Fibroblast of villous mesenchyme (primary cell): ENCODE measurements around the gene COA1. TPM values are rescaled to one million over a fixed set of nuclear protein-coding genes. Genes with fewer than 3 reads are reported as not detected.
"Not testable (repeated sequence)": the region's sequence is repeated elsewhere in the genome, so short reads cannot be mapped to it uniquely, and the experiment has no call there.

Experiments
- DNase-seq: peaks from one replicate; pipeline ENCODE4 v3.0.0-alpha.2; 2010; ENCODE audit warnings: low read depth
- H3K4me3 ChIP-seq: 2 replicates; pipeline ENCODE4 v1.5.1; 2011; ENCODE audit warnings: low read depth, mild to moderate bottlenecking, low read length
- total RNA-seq: library from RNA; depleted of rRNA; stranded (reverse); fragments of >200 nt; gene quantifications from 2 replicates; pipeline ENCODE4 v1.2.3, GENCODE V29; 2012
- TF ChIP-seq, protein P1 (sequence below): IDR thresholded peaks from 2 replicates; pipeline ENCODE4 v1.5.1; 2012; ENCODE audit warnings: low read depth, mild to moderate bottlenecking, low read length; ENCODE audit not compliant: insufficient read depth

Gene COA1
- total RNA-seq, 1 donor, result 41.5 TPM

DNA sequence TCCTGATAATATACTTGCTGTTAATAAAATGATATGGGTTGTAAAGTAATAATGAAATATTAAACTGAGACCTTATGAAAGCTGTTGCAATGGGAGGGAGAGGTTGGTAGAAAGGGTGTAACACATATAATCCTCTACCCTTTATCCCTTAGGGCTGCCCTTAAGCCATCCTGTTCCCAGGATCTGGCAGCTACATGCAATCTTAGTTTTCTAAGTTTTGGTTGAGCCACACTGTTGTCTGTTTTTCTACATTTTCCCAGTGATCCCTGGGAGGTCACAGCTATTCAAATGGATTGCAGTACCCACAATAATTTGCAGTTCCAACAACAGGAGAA, 6.3 kb downstream of the COA1 start:
- no peak overlapping the region for H3K4me3 ChIP-seq
- no peak for DNase-seq
- TF ChIP-seq, protein P1, sequence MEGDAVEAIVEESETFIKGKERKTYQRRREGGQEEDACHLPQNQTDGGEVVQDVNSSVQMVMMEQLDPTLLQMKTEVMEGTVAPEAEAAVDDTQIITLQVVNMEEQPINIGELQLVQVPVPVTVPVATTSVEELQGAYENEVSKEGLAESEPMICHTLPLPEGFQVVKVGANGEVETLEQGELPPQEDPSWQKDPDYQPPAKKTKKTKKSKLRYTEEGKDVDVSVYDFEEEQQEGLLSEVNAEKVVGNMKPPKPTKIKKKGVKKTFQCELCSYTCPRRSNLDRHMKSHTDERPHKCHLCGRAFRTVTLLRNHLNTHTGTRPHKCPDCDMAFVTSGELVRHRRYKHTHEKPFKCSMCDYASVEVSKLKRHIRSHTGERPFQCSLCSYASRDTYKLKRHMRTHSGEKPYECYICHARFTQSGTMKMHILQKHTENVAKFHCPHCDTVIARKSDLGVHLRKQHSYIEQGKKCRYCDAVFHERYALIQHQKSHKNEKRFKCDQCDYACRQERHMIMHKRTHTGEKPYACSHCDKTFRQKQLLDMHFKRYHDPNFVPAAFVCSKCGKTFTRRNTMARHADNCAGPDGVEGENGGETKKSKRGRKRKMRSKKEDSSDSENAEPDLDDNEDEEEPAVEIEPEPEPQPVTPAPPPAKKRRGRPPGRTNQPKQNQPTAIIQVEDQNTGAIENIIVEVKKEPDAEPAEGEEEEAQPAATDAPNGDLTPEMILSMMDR, result no peak

DNA sequence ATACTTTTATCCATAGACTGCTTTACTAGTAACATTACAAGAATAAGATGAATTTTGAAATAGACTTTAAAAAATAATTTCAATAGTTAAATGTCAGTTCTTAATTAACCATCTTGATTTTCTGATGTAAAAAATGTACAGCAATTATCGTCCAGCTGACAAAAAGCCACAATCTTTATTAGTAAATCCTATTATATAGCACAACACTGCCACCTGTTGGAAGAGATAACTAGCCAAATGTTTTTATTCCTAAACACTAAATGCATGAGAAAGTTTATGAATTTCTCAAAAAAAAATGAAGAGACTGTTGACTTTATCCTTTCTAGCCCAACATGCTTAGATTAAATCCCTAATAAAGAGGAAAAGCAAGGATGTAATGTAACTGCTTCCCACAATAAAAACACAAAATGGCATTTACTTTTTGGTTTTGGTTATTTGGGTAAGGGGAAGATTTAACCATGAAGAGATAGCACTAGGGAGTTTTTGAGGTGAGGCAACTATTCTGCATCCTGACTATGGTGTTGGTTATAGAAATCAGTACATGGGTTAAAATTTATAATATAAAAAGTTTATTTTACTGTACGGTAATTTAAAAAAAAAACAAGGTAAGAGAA, 8.0 kb downstream of the COA1 start:
- DNase-seq, result peak; percentile 75
- TF ChIP-seq, protein P1, result peak; percentile 58
- H3K4me3 ChIP-seq, result no peak overlapping the region

DNA sequence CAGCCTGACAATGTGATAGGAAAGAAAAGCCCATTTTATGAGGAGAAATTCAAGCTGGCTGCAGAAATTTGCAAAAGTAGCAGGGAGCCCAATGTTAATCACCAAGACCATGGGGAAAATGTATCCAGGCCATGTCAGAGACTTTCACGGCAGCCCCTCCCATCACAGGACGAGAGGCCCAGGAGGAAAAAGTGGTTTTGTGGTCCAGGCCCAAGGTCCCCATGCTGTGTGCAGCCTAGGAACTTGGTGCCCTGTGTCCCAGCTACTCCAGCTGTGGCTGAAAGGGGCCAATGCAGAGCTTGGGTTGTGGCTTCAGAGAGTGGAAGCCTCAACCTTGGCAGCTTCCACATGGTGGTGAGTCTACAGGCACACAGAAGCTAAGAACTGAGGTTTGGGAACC, 12.7 kb downstream of the COA1 start:
- DNase-seq, result no peak
- TF ChIP-seq, protein P1, result no peak
- no peak overlapping the region for H3K4me3 ChIP-seq

DNA sequence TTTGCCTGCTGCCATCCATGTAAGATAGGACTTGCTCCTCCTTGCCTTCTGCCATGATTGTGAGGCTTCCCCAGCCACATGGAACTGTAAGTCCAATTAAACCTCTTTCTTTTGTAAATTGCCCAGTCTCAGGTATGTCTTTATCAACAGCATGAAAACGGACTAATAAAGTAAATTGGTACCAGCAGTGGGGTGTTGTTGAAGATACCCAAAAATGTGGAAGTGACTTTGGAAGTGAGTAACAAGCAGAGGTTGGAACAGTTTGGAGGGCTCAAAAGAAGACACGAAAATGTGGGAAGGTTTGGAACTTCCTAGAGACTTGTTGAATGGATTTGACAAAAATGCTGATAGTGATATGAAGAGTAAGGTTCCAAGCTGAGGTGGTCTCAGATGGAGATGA, 13.4 kb downstream of the COA1 start:
- not testable (repeated sequence) for H3K4me3 ChIP-seq, DNase-seq

DNA sequence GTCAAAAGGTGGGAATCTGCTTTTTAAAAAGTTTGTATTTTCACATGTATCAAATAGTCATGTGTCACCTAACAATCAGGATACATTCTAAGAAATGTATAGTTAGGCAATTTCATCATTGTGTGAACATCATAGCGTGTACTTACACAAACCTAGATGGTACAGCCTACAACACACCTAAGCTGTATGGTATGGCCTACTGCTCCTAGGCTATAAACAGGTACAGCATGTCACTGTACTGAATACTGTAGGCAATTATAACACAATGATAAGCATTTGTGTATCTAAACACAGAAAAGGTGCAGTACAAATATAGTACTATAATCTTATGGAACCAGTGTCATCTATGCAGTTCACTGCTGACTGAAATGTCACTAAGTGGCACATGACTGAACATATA, 17.8 kb downstream of the COA1 start:
- no peak for DNase-seq
- H3K4me3 ChIP-seq, result no peak overlapping the region
- TF ChIP-seq, protein P1, result no peak

DNA sequence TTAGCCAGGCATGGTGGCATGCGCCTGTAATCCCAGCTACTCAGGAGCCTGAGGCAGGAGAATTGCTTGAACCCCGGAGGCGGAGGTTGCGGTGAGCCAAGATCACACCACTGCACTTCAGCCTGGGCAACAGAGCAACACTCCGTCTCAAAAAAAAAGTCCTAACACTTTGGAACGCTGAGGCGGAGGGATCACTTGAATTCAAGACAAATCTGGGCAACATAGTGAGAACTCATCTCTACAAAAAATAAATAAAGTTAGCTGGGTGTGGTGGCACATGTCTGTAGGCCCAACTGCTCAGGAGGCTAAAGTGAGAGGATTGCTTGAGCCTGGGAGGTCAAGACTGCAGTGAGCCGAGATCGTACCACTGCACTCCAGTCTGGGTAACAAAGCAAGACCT, 21.3 kb downstream of the COA1 start:
- DNase-seq, H3K4me3 ChIP-seq: not testable (repeated sequence)

DNA sequence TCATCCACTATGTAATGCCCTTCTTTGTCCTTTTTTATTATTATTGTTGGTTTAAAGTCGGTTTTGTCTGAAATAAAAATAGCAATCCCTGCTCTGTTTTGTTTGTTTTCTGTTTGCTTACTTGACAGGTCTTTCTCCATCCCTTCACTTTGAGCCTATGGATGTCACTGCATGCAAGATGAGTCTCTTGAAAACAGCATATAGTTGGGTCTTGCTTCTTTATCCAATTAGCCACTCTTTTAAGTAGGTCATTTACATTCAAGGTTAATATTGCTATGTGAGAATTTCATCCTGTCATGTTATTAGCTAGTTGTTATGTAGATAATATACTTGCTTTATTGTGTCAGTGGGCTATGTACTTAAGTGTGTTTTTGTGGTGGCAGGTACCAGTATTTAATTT, 25.8 kb downstream of the COA1 start:
- H3K4me3 ChIP-seq, result no peak overlapping the region
- DNase-seq, result no peak
- TF ChIP-seq, protein P1, result no peak

DNA sequence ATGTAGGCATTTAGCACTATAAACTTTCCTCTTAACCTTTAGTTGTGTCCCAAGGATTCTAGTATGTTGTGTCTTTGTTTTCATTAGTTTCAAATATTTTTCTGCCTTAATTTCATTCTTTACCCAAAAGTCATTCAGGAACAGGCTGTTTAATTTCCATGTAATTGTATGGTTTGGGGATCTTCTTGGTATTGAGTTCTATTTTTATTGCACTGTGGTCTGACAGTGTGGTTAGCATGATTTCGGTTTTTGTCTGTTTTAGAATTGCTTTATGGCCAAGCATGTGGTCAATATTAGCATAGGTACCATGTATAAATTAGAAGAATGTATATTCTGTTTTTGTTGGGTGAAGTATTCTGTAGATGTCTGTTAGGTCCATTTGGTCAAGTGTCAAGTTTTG, 26.3 kb downstream of the COA1 start:
- H3K4me3 ChIP-seq, result no peak overlapping the region
- TF ChIP-seq, protein P1, result no peak
- DNase-seq, result no peak
